ENCODE results near the gene GGA1.
"Not testable (repeated sequence)": the region's sequence is repeated elsewhere in the genome, so short reads cannot be mapped to it uniquely, and the experiment has no call there.

GGA1 gene

DNA sequence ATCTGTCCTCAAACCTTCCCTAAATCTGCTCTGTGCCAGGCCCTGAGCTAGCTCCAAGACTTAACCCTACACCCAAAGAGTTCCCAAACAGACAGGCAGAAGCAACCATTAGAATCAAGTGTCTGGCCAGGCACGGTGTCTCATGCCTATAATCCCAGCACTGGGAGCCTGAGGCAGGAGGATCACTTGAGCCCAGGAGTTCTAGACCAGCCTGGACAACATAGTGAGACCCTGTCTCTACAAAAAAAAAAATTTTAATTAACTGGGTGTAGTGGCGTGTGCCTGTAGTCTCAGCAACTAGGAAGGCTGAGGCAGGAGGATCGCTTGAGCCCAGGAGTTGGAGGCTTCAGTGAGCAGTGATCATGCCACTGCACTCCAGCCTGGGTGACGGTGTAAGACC, 47.9 kb downstream of the GGA1 start:
- not testable (repeated sequence) for DNase-seq

DNA sequence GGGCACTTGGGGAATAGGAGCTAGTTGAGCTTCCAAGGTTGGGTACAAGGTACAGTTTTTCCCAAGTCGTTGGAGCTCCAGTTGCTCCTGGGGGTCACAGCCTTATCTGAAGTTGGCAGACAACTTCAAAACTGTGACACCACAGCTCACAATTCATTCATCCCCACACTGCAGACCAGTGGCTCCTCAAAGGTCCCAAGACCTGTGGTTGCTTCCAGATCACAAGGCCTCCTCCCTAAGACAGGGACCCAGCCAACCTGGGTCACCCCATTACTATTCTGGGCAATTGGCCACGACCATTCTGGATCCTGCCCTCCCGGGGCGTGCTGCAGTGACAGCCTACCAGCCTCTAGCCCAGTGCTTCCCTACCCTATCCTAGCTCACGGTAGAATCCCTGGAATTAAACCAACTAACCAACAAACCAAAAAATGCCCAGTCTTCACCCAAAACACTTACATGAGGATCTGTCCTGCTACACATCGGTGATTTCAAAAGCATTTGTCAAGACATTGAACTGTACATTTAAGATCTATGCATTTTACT, 49.0 kb downstream of the GGA1 start:
- DNase-seq: no peak

DNA sequence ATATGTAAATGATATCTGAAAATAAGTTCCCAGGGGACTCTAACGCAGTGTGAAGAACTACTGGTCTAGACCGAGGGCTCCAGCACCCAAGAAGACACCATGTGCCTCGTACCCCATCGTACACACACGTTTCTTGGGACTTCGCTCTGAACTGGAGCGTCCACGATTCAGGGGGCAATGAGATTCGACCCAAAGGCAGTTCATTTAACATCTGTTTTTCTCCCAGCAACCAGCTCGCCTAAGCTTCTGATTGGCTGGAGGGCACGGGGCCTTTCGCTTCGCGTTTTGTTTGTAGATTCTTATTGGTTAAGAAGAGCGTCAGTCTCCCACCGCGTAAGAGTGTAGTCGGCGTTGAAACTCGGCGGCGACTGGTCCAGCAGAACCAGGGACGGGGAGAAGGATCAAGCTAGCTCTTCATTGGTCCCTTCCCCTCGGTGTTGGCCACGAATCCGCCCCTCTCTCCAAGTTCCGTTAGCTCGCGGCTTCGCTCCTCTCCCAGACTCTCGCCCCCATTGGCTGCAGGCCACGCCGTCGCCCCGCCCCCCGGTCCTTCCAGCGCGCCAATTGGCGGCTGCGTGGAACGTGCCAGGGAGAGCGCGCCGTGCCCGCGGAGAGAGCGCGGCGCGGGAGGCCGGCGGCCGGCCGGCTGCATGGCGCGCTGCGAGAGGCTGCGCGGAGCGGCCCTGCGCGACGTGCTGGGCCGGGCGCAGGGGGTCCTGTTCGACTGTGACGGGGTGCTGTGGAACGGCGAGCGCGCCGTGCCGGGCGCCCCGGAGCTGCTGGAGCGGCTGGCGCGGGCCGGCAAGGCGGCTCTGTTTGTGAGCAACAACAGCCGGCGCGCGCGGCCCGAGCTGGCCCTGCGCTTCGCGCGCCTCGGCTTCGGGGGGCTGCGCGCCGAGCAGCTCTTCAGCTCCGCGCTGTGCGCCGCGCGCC, 49.8 kb downstream of the GGA1 start, which contains the start of gene PDXP:
PDXP (plus strand) TSS at position 591 of the 933 bp plus-strand sequence; CDS start at position 651, 60 bp downstream.
- DNase-seq: peak; percentile 95 to 98 (median 98)

DNA sequence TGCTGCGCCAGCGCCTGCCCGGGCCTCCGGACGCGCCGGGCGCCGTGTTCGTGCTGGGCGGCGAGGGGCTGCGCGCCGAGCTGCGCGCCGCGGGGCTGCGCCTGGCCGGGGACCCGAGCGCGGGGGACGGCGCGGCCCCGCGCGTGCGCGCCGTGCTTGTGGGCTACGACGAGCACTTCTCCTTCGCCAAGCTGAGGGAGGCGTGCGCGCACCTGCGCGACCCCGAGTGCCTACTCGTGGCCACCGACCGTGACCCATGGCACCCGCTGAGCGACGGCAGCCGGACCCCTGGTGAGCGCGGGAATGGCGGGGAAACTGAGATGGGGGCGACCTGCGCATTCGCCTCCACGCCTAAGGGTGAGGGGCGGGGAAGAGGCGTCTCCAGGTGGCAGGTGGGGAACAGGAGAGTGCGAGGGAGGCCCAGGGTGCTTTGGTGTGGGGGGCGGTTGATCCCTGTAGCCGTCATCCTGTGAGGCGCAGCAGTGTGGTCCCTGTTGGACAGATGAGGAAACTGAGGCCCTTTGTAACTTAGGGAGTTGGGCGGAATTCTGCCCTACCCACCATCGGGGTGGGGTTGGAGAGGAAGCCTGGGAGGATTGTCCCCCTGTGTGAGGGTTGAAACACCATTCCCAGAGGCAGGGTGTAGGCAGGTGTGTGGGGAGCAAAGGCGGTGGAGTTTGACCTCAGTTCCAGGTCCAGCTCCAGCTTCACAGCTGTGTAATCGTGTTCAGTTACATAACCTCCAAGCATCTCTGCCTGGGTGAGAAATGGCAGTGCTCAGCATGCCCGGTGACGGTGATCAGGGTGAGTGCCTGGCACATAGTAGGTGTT, 50.6 kb downstream of the GGA1 start:
- peak in 2 of 6 experiments; percentile 34 to 40 for DNase-seq

DNA sequence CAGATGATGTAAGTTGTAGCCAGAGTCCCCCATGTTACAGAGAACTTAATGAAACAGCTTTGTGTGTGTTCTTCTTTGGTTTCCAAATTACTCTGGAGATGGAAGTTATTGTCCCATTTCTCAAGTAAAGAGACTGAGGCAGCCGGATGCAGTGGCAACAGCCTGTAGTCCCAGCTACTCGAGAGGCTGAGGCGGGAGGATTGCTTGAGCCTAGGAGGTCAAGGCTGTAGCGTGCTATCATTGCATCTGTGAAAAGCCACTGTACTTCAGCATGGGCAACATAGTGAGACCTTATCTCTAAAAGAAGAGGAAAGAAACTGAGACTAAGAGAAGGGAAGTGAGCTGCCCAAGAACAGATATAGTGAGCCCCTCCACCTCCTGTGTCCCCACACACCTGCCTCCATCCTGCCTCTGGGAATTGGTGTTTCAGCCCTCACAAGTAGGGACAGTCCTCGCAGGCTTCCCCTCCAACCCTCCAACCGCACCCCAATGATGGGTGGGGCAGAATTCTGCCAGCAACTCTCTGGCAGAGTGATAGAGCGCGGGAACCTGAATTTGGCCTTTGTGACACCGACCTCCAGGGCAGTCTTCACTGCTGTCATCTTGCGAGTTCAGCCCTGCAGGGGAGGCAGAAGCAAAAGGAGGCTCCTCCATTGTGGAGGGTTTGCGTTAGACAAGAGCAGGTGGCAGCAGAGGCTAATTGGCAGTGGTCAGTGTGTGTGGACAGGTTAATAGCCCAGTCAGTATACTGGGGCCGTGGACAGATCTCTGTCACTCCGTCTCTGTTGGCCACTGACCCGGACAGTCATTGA, 51.5 kb downstream of the GGA1 start:
- no peak for DNase-seq

DNA sequence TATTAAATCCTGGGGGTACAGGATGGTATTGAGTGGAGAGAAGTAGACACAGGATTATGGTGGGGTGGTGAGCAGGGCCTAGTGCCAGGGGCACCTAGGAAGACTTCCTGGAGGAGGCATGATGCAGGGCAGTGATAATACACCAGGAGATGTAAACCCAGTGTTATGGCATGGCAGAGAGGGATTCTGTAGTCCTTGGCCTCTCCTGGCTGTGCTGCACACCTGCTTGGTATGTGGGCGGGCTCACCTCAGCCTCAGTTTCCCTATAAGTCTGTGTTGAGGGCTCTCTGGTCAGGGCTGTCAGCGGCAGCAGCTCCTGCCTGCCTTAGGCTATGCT, 52.0 kb downstream of the GGA1 start:
- no peak for DNase-seq

DNA sequence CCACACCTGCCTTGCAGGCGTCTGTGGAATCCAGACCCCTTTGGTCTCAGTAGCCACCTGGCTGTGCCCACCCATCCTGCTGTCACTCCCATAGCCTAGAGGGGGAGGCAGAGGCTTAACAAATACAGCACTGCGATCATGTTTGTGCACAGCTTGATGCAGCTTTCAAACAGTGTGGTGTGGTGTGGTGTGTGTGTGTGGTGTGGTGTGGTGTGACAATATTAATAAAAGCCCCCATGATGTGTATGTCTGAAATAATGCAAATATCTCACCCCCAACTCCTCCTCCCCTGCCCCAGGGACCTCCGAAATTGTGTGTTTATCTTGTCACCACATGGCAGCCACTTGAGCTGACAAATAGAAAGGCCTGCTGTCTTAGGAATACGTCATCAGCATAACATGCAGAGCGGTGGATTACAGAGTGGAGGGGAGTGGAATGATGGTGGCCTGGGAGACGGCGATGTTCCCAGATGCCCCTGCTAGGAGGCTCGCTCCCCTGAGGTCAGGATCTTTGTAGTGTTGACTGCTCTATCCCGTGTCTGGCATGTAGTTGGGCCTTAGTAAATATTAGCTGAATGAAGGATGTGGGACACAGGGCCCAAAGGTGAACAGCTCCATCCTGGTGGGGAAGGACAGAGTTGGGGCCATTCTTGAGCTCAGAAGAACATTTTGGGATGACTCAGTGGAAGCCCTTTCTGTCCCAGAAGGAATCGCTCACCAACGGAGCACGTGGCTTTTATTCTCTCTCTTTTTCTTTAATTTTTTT, 52.7 kb downstream of the GGA1 start:
- DNase-seq: peak in 5 of 6 experiments; percentile 10 to 43 (median 23)

DNA sequence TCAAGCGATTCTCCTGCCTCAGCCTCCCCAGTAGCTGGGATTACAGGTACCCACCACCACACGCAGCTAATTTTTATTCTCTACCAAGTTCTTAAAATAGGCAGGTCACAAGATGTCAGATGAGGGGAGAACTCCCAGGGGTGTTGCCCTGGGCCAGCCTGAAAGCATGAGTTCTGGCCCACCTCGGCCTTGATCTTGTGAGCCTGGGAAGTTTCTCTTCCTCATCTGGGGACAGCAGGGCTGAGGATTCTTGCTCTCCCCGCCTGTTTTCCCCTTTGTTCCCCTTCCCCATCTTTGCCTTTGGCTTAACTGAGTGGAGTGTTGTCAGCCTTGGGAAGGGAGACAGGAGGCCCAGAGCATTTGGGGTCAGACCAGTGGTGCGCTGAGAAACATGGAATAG, 53.4 kb downstream of the GGA1 start:
- DNase-seq: no peak

DNA sequence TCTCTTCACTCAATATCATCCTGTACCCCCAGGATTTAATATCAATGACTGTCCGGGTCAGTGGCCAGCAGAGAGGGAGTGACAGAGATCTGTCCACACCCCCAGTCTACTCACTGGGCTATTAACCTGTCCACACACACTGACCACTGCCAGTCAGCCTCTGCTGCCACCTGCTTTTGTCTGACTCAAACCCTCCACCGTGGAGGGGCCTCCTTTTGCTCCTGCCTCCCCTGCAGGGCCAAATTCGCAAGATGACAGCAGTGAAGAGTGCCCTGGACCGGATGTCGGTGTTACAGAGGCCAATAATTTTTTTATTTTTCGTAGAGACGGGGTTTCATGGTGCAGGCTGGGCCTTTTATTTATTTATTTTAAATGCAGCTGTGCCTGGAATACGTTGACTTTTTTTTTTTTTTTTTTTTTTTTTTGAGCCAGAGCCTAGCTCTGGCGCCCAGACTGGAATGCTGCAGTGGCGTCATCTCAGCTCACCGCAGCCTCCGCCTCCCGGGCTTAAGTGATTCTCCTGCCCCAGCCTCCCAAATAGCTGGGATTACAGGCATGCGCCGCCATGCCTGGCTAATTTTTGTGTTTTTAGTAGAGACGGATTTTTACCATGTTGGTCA, 55.0 kb downstream of the GGA1 start:
- DNase-seq: no peak

DNA sequence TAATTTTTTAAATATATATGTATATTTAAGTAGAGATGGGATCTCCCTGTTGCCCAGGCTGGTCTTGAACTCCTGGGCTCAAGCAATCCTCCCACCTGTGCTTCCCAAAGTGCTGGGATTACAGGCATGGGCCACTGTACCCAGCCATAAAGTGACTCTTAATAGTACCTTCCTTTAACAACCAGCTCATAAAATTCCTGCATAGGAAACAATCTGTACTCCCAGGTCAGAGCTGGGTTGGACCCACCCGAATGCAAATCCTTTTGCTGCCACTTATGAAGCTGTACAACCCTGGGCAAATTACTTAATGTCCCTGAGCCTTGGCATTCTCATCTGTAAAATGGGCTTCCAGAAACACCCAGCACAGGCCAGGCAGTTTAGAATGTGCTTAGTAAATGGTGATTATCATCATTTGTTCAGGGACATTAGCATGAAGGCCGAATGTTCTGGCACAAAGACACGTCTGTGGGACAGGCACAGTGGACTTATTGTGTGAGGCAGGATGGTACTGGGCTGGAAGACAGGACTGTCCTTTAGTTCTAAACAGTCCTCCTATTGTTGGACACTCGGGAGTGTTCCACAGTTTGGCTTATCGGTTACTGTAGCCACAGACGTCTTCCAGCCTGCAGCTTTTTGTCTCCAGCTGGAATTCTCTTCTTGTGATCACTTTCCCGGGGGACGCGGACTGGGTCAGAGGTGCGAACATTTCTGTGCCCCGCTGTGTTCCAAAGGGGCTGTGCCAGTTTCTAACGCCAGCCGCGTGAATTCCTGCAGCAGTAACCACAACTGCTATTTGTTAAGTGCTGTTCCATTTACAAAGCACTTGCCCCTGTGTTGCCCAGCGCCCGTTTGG, 55.8 kb downstream of the GGA1 start:
- DNase-seq: no peak

DNA sequence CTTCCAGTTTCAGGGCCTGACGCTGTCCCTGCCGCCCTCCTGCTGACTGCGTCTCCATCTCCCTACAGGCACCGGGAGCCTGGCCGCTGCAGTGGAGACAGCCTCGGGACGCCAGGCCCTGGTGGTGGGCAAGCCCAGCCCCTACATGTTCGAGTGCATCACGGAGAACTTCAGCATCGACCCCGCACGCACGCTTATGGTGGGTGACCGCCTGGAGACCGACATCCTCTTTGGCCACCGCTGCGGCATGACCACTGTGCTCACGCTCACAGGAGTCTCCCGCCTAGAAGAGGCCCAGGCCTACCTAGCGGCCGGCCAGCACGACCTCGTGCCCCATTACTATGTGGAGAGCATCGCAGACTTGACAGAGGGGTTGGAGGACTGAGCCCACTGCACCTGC, 56.9 kb downstream of the GGA1 start:
- DNase-seq: no peak

DNA sequence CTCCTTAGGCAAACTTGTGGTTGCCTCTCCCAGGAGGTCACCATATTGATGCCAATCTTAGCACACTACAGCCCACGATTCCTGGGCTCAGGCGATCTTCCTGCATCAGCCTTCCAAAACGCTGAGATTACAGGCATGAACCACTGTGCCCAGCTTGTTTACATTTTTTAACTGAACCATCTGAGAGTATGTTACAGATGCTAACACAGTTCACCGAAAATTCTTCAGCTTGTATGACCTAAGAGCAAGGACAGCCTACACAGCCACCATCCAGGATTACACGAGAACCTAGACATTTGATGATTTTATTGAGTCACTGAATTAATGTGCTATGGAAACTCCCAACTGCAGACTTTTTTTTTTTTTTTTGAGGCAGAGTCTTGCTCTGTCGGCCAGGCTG, 61.0 kb downstream of the GGA1 start:
- DNase-seq: no peak

DNA sequence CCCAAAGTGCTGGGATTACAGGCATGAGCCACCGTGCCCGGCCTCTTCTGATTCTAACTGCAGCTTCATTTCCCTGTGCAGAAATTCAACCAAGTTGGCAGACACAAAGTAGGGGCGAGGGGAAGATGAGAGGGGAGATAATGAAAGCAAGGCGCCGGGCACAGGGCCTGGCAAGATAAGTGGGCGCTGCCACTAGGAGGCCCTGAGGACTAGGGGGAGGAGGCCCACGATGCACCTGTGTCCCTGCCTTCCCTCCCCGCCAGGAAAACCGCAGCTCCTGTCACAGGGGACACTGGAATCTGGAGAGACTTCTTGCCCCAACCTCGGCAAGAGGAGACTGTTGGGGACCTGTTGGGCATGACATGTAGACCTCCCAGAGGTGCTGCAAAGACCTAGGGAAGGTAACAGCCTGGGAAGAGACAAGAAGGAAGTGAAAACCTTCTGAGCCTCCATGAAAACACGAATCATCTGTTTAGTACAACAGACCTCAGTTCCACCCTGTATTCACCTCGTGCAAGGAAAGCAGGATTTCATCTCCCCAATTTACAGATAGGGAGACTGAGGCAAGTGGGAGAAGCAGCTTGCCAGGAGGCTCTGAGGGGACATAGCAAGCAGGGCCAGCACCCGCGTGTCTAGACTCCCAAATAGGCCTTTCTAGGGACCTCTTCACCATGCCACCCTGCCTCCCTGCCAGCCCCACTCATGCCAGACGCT, 63.7 kb downstream of the GGA1 start:
- peak; percentile 14 to 49 (median 25) for DNase-seq

DNA sequence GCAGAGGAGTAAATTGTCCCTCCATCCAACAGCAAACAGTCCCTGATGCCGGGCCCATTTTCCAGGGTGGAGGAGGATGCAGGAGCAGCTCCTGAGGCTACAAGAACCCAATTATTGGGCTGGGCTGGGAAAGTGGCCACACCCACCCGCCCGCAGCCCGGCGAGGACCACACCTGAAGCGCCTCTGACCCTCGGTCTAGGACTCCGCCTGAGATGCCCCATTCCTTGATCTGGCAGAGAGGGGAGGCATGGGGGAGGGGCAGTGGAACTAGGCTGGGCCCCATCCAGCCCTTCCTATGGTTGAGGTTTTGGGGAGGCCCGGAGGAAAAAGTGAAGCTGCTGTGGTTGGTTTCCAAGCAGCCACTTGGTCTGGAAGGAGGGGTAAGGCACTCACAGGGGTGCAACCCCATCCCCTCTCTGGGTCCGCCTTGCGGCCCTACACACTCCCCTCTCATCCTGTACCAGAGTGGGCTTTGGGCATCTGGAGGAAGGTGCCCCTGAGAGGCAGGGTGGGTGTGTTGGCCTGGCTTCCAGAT, 64.4 kb downstream of the GGA1 start:
- no peak for DNase-seq

DNA sequence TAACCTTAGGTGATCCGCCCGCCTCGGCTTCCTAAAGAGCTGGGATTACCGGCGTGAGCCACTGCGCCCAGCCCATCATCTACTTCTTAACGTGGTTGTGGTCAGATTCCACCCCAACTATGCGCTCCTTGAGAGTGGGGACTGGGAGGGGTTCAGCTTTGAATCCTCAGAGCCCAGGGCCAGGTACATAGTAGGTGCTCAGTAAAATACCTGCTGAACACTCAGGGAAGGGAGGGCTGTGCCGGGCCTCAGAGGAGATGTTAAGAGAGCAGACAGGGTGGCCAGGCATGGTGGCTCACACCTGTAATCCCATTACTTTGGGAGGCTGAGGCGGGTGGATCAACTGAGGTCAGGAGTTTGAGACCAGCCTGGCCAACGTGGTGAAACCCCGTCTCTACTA, 65.6 kb downstream of the GGA1 start:
- DNase-seq: no peak

DNA sequence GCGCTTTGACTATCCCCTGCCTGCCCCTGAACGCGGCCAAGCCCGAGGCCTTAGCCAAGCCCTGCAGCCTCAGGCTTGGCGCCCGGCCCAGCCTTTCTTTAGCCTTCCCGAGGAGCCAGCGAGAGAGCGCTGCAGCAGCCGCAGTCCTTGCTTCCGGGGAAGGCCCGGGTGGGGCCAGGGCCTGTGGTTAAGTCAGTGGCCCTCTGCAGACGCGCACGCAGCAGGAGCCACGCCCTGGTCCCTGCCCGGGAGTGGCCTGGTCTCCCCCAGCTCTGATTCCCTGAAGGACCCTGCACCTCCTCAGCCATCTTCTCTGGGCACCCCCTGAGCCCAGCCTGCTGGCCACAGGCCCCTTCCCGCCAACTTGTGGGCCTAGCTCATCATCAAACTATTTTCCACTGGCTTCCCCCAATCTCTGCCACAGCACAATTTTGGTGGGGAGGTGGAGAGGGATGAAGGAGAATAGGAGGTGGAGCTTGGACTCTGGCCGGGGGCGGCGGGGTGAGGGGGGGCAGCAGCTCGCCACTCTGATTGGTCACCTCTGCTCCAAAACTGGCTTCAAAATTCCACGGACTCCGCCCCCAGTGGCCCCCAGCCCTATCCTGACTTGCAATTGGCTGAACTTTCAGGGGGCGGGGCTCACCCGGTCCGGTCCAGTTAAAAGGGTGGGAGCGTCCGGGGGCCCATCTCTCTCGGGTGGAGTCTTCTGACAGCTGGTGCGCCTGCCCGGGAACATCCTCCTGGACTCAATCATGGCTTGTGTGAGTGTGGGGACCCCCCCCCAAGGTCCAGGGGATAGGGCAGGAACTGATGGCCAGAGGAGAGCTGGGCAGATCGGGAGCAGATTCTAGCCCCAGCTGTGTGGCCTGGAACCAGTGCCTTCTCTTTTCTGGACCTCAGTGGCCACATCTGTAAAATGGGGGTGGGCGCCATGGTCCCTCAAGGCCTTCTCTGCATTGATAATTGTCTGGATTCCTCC, 66.6 kb downstream of the GGA1 start, which contains the start of gene LGALS1:
LGALS1 (plus strand) TSS at position 686 of the 979 bp plus-strand sequence; CDS start at position 753, 67 bp downstream.
- peak; percentile 25 to 62 (median 34) for DNase-seq

DNA sequence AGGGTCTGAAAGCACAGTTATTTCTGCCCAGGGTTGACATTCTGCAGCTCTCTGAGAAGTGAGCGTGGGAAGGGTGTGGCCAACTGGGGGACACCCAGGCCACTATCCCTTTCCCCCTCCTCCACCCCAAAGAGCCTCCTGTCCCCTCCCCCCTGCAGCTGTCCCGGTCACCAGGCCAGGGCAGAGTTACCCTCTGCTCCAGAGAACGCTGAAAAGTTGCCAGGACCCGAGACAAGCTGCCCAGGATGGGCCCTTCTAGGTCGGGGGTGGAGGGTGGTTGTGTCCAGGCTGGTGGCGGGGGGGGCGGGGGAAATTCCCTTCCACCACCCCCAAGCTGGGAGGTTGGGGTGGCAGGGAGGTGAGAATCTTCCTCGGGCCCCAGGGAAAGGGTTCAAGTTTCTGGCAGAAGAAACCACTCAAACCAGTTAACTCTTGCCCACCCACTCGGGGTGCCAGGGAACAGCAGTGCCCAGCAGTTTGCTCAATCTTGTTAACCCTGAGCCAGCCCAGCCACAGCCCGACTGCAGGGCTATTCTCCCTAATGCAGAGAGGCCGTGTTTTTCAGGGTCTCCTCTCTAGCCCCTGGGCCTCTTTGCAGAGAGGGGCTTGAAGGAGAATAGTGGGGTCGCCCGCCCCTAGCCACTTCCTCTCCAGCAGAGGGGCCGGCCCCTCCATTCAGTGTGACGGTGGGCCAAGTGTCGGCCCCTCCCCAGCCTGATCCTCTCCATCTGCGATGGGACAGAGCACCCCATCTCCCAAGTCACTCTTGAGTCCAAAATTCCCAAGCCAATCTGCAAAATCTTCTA, 67.5 kb downstream of the GGA1 start:
- peak in 2 of 6 experiments; percentile 26 to 32 for DNase-seq
